ENCODE measurements around the gene SLC17A3. TPM values are rescaled to one million over a fixed set of nuclear protein-coding genes. Genes with fewer than 3 reads are reported as not detected.

The SLC17A3 gene
- not detected for polyA plus RNA-seq (2012; ENCODE audit: insufficient read depth, insufficient read length)

- no peak within 1 kb of the TSS for H3K4me3 ChIP-seq (ENCODE audit: low read length)
- DNase-seq (ENCODE audit: low read depth, low spot score), result no peak
Observed at GRCh38 chr6:25874118-25874517, at the start of gene SLC17A3. Gene SLC17A3, minus strand, starts transcription at chr6:25874243. Its CDS starts 5,856 bp downstream, at chr6:25868387.

GRCh38 chr6:25922301-25922700 is 48.3 kb upstream of the SLC17A3 start:
- H3K4me3 ChIP-seq (ENCODE audit: low read length), result no peak overlapping the region
- no peak for DNase-seq (ENCODE audit: low read depth, low spot score)

- no peak for DNase-seq (ENCODE audit: low read depth, low spot score)
- no peak overlapping the region for H3K4me3 ChIP-seq (ENCODE audit: low read length)
Observed at GRCh38 chr6:25921525-25922203, 47.6 kb upstream of the SLC17A3 start.

GRCh38 chr6:25919657-25920056 is 45.6 kb upstream of the SLC17A3 start:
- no peak for DNase-seq (ENCODE audit: low read depth, low spot score)
- no peak overlapping the region for H3K4me3 ChIP-seq (ENCODE audit: low read length)

GRCh38 chr6:25918083-25918683 is 44.1 kb upstream of the SLC17A3 start:
- DNase-seq (ENCODE audit: low read depth, low spot score), result no peak

GRCh38 chr6:25916789-25917490 is 42.9 kb upstream of the SLC17A3 start:
- H3K4me3 ChIP-seq (ENCODE audit: low read length), result no peak overlapping the region
- no peak for DNase-seq (ENCODE audit: low read depth, low spot score)

More at GRCh38 chr6:25918083-25918683, 44.1 kb upstream of the SLC17A3 start:
- no peak overlapping the region for H3K4me3 ChIP-seq (ENCODE audit: low read length)

GRCh38 chr6:25916330-25916729 is 42.3 kb upstream of the SLC17A3 start:
- H3K4me3 ChIP-seq (ENCODE audit: low read length), result no peak overlapping the region
- DNase-seq (ENCODE audit: low read depth, low spot score), result no peak

- no peak overlapping the region for H3K4me3 ChIP-seq (ENCODE audit: low read length)
- no peak for DNase-seq (ENCODE audit: low read depth, low spot score)
Observed at GRCh38 chr6:25913741-25914140, 39.7 kb upstream of the SLC17A3 start.

GRCh38 chr6:25911351-25911750 is 37.3 kb upstream of the SLC17A3 start:
- no peak for DNase-seq (ENCODE audit: low read depth, low spot score)
- no peak overlapping the region for H3K4me3 ChIP-seq (ENCODE audit: low read length)

- no peak for DNase-seq (ENCODE audit: low read depth, low spot score)
- no peak overlapping the region for H3K4me3 ChIP-seq (ENCODE audit: low read length)
Observed at GRCh38 chr6:25907475-25908014, 33.5 kb upstream of the SLC17A3 start.

- DNase-seq (ENCODE audit: low read depth, low spot score), result no peak
Observed at GRCh38 chr6:25903467-25904099, 29.5 kb upstream of the SLC17A3 start.

GRCh38 chr6:25902071-25902470 is 28.0 kb upstream of the SLC17A3 start:
- DNase-seq (ENCODE audit: low read depth, low spot score), result no peak
- no peak overlapping the region for H3K4me3 ChIP-seq (ENCODE audit: low read length)

More at GRCh38 chr6:25903467-25904099, 29.5 kb upstream of the SLC17A3 start:
- H3K4me3 ChIP-seq (ENCODE audit: low read length), result no peak overlapping the region

- no peak overlapping the region for H3K4me3 ChIP-seq (ENCODE audit: low read length)
- DNase-seq (ENCODE audit: low read depth, low spot score), result no peak
Observed at GRCh38 chr6:25900843-25901242, 26.8 kb upstream of the SLC17A3 start.

- no peak overlapping the region for H3K4me3 ChIP-seq (ENCODE audit: low read length)
- DNase-seq (ENCODE audit: low read depth, low spot score), result no peak
Observed at GRCh38 chr6:25899580-25900408, 25.8 kb upstream of the SLC17A3 start.

GRCh38 chr6:25899123-25899522 is 25.1 kb upstream of the SLC17A3 start:
- DNase-seq (ENCODE audit: low read depth, low spot score), result no peak
- no peak overlapping the region for H3K4me3 ChIP-seq (ENCODE audit: low read length)

- no peak for DNase-seq (ENCODE audit: low read depth, low spot score)
Observed at GRCh38 chr6:25898289-25898977, 24.4 kb upstream of the SLC17A3 start.

GRCh38 chr6:25896252-25896651 is 22.2 kb upstream of the SLC17A3 start:
- no peak overlapping the region for H3K4me3 ChIP-seq (ENCODE audit: low read length)
- DNase-seq (ENCODE audit: low read depth, low spot score), result no peak

More at GRCh38 chr6:25898289-25898977, 24.4 kb upstream of the SLC17A3 start:
- no peak overlapping the region for H3K4me3 ChIP-seq (ENCODE audit: low read length)

- DNase-seq (ENCODE audit: low read depth, low spot score), result no peak
Observed at GRCh38 chr6:25895771-25896170, 21.7 kb upstream of the SLC17A3 start.

More at GRCh38 chr6:25895771-25896170, 21.7 kb upstream of the SLC17A3 start:
- H3K4me3 ChIP-seq (ENCODE audit: low read length), result no peak overlapping the region

Measured in Jurkat, Clone E6-1 (cell line).